ENCODE results near the gene EEPD1.
"Not testable (repeated sequence)": the region's sequence is repeated elsewhere in the genome, so short reads cannot be mapped to it uniquely, and the experiment has no call there.

EEPD1 gene

GRCh38 chr7:36253699-36254098, 100.6 kb downstream of the EEPD1 start:
- no peak for DNase-seq (ENCODE audit: low read depth in 1 of 2, low spot score in 1 of 2)

- not testable (repeated sequence) for DNase-seq (ENCODE audit: low read depth in 1 of 2, low spot score in 1 of 2)
Observed at GRCh38 chr7:36258510-36259259, 105.6 kb downstream of the EEPD1 start.

GRCh38 chr7:36260481-36260880, 107.4 kb downstream of the EEPD1 start:
- DNase-seq (ENCODE audit: low read depth in 1 of 2, low spot score in 1 of 2) = no peak

GRCh38 chr7:36261019-36261754, 108.1 kb downstream of the EEPD1 start:
- DNase-seq (ENCODE audit: low read depth in 1 of 2, low spot score in 1 of 2) = no peak

GRCh38 chr7:36262309-36263094, 109.4 kb downstream of the EEPD1 start:
- no peak for DNase-seq (ENCODE audit: low read depth in 1 of 2, low spot score in 1 of 2)

- DNase-seq (ENCODE audit: low read depth in 1 of 2, low spot score in 1 of 2) = no peak
Observed at GRCh38 chr7:36263095-36263484, 110.0 kb downstream of the EEPD1 start.

GRCh38 chr7:36264123-36264801, 111.2 kb downstream of the EEPD1 start:
- DNase-seq (ENCODE audit: low read depth in 1 of 2, low spot score in 1 of 2) = no peak

GRCh38 chr7:36264913-36265516, 112.0 kb downstream of the EEPD1 start:
- DNase-seq (ENCODE audit: low read depth in 1 of 2, low spot score in 1 of 2) = no peak

GRCh38 chr7:36265680-36266079, 112.6 kb downstream of the EEPD1 start:
- DNase-seq (ENCODE audit: low read depth in 1 of 2, low spot score in 1 of 2) = no peak

GRCh38 chr7:36266190-36266589, 113.1 kb downstream of the EEPD1 start:
- DNase-seq (ENCODE audit: low read depth in 1 of 2, low spot score in 1 of 2) = no peak

GRCh38 chr7:36266683-36267082, 113.6 kb downstream of the EEPD1 start:
- DNase-seq (ENCODE audit: low read depth in 1 of 2, low spot score in 1 of 2) = no peak

- no peak for DNase-seq (ENCODE audit: low read depth in 1 of 2, low spot score in 1 of 2)
Observed at GRCh38 chr7:36272211-36272566, 119.1 kb downstream of the EEPD1 start.

GRCh38 chr7:36272567-36273269, 119.7 kb downstream of the EEPD1 start:
- DNase-seq (ENCODE audit: low read depth in 1 of 2, low spot score in 1 of 2) = no peak

- DNase-seq (ENCODE audit: low read depth in 1 of 2, low spot score in 1 of 2) = no peak
Observed at GRCh38 chr7:36273836-36274235, 120.8 kb downstream of the EEPD1 start.

- no peak for DNase-seq (ENCODE audit: low read depth in 1 of 2, low spot score in 1 of 2)
Observed at GRCh38 chr7:36275735-36276284, 122.8 kb downstream of the EEPD1 start.

GRCh38 chr7:36276428-36277248, 123.6 kb downstream of the EEPD1 start:
- no peak for DNase-seq (ENCODE audit: low read depth in 1 of 2, low spot score in 1 of 2)

GRCh38 chr7:36277249-36277542, 124.1 kb downstream of the EEPD1 start:
- no peak for DNase-seq (ENCODE audit: low read depth in 1 of 2, low spot score in 1 of 2)

GRCh38 chr7:36278069-36278619, 125.1 kb downstream of the EEPD1 start:
- DNase-seq (ENCODE audit: low read depth in 1 of 2, low spot score in 1 of 2) = no peak

GRCh38 chr7:36278620-36279172, 125.6 kb downstream of the EEPD1 start:
- no peak for DNase-seq (ENCODE audit: low read depth in 1 of 2, low spot score in 1 of 2)

All from activated CD4-positive, alpha-beta T cell treated with anti-CD3 and anti-CD28 coated beads, Interleukin-2, amount 50 U/mL, for 24 hours (primary cell).